ENCODE measurements around the gene B4GALT4. TPM values are rescaled to one million over a fixed set of nuclear protein-coding genes. Genes with fewer than 3 reads are reported as not detected.

The B4GALT4 gene
- total RNA-seq, 1 donor from 2014 or later, result 13.5 TPM

- peaks cover 67% of the 10 kb centered on the region for H3K36me3 ChIP-seq
- H3K4me3 ChIP-seq, result no peak overlapping the region
- TF ChIP-seq CTCF (IDR thresholded peaks at IDR 0.05), result no peak
- H3K27me3 ChIP-seq (ENCODE audit: low read depth), result no peaks in the 10 kb centered on the region
- intact Hi-C loops (cut with DNase I), result no loop called here
- DNase-seq (no peak), ATAC-seq (no peak)
- peaks cover 10% of the 10 kb centered on the region for H3K4me1 ChIP-seq
- H3K9me3 ChIP-seq, result no peaks in the 10 kb centered on the region
- no peak overlapping the region for H3K27ac ChIP-seq
Measured at GRCh38 chr3:119211193-119211592, 29.5 kb downstream of the B4GALT4 start.

- intact Hi-C loops (cut with DNase I), result no loop called here
- TF ChIP-seq CTCF (IDR thresholded peaks at IDR 0.05), result no peak
- Histone ChIP-seq H3K9me3 (no peaks in the 10 kb centered on the region), H3K27ac (no peak overlapping the region), H3K36me3 (peaks cover 30% of the 10 kb centered on the region), H3K4me3 (no peak overlapping the region), H3K27me3 (ENCODE audit: low read depth) (no peaks in the 10 kb centered on the region), H3K4me1 (peaks cover 10% of the 10 kb centered on the region)
- DNase-seq (no peak), ATAC-seq (no peak)
Measured at GRCh38 chr3:119207512-119207875, 33.2 kb downstream of the B4GALT4 start.

- Histone ChIP-seq H3K36me3 (peaks cover 23% of the 10 kb centered on the region), H3K4me3 (no peak overlapping the region), H3K27ac (no peak overlapping the region), H3K9me3 (no peaks in the 10 kb centered on the region), H3K4me1 (peaks cover 10% of the 10 kb centered on the region), H3K27me3 (ENCODE audit: low read depth) (no peaks in the 10 kb centered on the region)
- intact Hi-C loops (cut with DNase I), result no loop called here
- no peak for DNase-seq
- ATAC-seq, result peak in 1 of 2 donors; percentile 24
- TF ChIP-seq CTCF (IDR thresholded peaks at IDR 0.05), result no peak
Measured at GRCh38 chr3:119206611-119207511, 33.8 kb downstream of the B4GALT4 start.

DNA sequence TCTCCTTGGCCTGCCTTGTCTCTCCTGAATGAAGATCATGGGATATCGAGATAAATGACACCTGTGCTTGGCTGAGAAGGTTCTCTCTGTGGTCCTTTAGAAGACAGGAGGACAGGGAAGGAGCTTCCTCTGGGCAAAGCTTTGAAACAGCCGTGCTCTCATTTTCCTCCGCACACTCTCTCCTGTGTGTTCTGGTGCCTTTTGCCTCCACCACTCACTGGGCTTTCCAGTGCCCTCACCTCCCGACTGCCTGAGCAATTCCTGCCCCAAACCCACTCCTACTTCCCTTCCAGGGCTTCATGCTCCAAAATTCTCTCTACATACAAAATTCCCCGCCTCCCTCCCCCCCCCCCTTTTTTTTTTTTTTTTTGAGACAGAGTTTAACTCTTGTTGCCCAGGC lies 35.0 kb downstream of the B4GALT4 start:
- Histone ChIP-seq H3K4me3 (no peak overlapping the region), H3K4me1 (peaks cover 10% of the 10 kb centered on the region), H3K9me3 (no peaks in the 10 kb centered on the region), H3K27ac (no peak overlapping the region), H3K27me3 (ENCODE audit: low read depth) (no peaks in the 10 kb centered on the region), H3K36me3 (peaks cover 12% of the 10 kb centered on the region)
- TF ChIP-seq CTCF (IDR thresholded peaks at IDR 0.05), result no peak
- intact Hi-C loops (cut with DNase I), result no loop called here
- ATAC-seq, result no peak
- no peak for DNase-seq

- intact Hi-C loops (cut with DNase I), result no loop called here
- ATAC-seq, result no peak
- Histone ChIP-seq H3K4me3 (no peak overlapping the region), H3K27me3 (ENCODE audit: low read depth) (no peaks in the 10 kb centered on the region), H3K36me3 (peaks cover 9% of the 10 kb centered on the region), H3K4me1 (peaks cover 10% of the 10 kb centered on the region), H3K27ac (no peak overlapping the region), H3K9me3 (no peaks in the 10 kb centered on the region)
- no peak for TF ChIP-seq CTCF (IDR thresholded peaks at IDR 0.05)
- no peak for DNase-seq
Measured at GRCh38 chr3:119205209-119205608, 35.5 kb downstream of the B4GALT4 start.

Data from lower lobe of right lung (tissue), 2 donors.